Left colon (tissue), 2 donors: ENCODE data around the gene NAV2. TPM values are rescaled to one million over a fixed set of nuclear protein-coding genes. Genes with fewer than 3 reads are reported as not detected.
"Not testable (repeated sequence)": the region's sequence is repeated elsewhere in the genome, so short reads cannot be mapped to it uniquely, and the experiment has no call there.

Experiments used
- ATAC-seq: fragments of 200-7000 bp; cut with Tn5 transposase; one replicate; pipeline ENCODE4 v1.9.1; 2020; ENCODE audit warnings: mild to moderate bottlenecking, moderate library complexity
- DNase-seq, 2 donors: peaks; one replicate each; pipeline ENCODE4 v3.0.0-alpha.2; 2020
- intact Hi-C, 2 donors: fragments of 100-400 bp; cut with DNase I in 1 of 2; cut with micrococcal nuclease in 1 of 2; formaldehyde crosslinking; loops; one replicate each; pipeline versions ENCODE4 v1.11.2 to v1.14.0; 2022; cut with DNase I, micrococcal nuclease
- total RNA-seq, 2 donors: library from RNA; stranded (reverse); fragmentation: NEBNext Ultra II Directional; extraction: Animal tissue kit (Norgen Biotek cat#: 25700); gene quantifications; one replicate each; pipeline ENCODE4 v1.2.1, GENCODE V29; 2021
- donor health status: DM: no; HTN: no; CAD: no.
- donor health status: DM: yes; HTN: yes; CAD: no.

Gene NAV2
- total RNA-seq, 2 donors from 2014 or later = 16.1 to 21.7 TPM

DNA sequence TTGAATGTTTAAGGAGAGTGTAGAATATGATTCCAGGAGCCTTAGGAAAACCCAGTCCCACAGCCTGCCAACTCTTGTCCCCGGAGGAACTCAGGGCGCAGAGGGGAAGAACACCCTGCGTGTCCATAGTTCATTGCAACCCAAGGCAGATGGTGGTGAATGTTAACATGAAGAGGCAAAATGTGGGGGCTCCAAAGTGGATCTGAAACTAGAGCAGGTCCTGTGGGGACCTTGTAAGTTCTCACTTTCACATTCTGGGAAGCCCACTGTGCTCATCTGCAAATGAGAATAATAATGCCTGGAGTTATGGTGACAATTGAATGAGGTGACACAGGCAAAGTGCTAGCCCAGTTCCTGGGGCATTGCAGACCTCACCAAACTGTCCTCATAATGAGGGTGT lies 246.6 kb downstream of the NAV2 start:
- ATAC-seq (no peak), DNase-seq (no peak)
- intact Hi-C loops = loop anchor here in 1 of 2 donors (10.0 kb wide), 1 partner anchor 156 kb away; no protein-coding TSS in a partner anchor

DNA sequence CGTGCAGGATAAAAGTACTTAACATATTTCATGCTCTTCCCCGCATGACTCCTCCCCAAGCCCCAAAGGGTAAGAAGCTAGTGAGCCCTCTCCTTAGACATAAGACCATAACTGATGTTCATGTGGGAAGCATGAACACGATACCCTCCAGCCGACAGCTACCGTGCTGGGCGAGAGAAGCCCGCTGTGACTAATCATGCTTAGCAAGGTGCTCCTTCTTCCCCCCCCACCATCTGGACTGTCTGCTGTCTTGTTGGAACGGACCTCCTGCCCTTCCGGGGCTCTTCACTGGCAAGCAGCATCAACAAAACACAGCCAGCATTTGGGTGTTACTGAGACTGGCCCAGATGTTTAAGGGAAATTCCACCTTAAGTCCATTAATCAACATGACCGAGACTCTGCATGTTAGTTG lies 247.0 kb downstream of the NAV2 start:
- ATAC-seq = no peak

DNA sequence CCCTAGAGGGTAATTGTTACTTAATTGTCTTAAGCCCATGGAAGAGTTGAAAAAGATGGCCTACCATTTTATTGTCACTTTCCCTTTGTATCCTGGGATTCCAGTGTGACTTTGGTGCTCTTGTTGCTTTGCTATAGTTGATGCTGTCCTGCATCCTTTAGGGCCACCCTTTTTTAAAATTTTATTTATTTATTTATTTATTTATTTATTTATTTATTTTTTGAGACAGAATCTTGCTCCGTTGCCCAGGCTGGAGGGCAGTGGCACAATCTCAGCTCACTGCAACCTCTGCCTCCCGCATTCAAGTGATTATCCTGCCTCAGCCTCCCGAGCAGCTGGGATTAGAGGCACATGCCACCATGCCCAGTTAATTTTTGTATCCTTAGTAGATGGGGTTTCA lies 247.8 kb downstream of the NAV2 start:
- ATAC-seq, DNase-seq, intact Hi-C loops: not testable (repeated sequence)

More for the DNA sequence above, 247.0 kb downstream of the NAV2 start:
- intact Hi-C loops = loop anchor here in 1 of 2 donors (10.0 kb wide), 1 partner anchor 155 kb away; no protein-coding TSS in a partner anchor
- DNase-seq = no peak

DNA sequence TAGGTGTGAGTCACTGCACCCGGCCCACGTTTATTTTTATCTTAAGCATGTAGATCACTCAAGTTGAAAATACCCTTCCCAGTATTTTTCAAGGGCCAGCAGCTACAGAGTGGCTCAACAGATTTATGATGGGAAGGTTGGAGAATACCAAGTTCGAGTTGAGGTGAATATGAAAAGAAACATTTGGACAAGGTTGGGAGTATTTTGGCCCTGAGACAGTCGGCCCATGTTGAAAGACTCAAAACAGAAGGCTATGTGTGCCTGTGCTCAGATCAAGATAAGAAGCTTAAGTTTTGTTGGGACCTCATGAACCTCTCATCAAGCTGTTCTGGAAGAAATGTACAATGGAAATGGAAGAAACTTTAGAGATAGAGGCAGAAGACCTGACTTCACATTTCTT lies 248.6 kb downstream of the NAV2 start:
- DNase-seq (no peak), ATAC-seq (no peak)
- intact Hi-C loops = no loop called here

DNA sequence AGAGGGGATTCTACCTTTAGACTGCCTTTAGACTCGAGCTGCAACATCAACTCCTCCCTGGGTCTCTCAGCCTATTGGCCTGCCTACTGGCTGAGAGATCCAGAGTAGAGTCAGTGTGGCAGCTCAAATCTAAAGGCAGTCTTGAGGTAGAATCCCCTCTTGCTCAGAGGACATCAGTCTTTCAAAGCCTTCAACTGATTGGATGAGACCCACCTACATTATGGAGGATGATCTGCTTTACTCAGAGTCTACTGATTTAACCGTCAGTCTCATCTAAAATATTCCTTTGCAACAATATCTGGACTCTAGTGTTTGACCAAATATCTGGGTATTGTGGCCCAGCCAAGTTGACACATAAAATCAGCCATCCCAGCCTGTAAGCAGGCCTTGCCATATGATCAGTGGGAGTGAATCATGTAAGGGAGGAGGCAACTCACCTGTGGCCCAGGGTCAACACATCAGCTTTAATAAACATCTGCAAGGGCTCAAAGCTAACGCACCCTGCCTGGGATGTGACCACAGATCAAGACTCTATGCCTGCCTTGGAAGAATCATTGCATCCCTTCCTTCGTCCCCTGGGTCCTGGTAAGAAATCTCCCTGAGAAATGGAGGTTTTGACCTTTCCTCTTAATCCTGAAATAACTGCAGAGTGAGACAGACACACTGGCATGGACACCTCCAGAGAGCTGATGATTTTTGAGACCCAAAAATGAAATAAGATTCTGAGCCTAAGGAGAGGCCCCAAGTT lies 249.6 kb downstream of the NAV2 start:
- intact Hi-C loops = no loop called here
- ATAC-seq (no peak), DNase-seq (no peak)

DNA sequence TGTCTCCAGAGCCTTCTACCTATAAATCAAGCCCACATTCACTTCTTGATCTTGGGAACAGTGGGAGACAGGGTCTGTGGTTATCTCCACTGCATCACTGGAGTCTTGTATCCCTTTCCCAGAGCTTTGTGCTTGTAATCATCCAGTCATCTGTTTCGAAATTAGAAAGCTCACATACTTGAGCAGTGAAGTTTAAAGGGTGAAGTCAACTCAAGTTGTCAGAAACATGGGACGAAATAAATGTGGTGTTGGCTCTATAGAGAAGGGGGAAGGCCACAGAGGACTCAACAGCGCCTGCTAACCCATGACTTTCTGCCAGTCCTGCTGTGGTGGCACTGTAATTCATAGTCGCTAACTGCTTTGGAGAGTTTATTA lies 250.2 kb downstream of the NAV2 start:
- no peak for ATAC-seq
- DNase-seq = no peak
- intact Hi-C loops = no loop called here

DNA sequence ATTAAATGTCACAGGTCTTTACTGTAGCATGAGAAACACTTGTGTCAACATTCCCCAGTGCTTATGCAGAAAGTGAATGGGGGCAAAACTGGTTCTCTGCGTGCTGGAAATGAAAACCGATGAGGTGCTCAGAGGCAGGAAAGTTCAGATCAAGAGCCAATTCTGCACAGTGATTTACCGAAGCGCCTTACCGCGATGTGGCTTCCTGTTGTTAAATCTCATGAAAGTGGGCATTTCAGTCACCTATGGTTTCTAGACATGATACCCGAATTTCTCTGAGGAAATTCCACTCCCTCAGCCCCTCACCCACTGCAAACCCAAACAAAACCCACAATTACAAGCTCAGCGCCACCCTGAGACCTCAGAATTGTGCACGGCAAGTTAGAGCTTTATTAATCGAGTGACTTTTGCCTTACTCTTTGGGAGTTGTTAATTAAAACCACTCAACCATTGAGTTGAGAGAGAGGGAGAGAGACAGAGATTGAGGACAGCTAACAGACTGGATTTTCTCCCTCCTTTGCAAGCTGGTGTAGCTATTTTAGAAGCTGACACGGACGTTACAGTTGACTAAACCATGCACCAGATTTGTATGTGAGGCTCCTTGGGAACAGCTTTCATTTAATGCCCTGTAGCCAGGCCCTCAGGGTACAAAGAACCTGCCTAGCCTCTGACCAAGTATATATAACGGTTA lies 251.2 kb downstream of the NAV2 start:
- ATAC-seq = no peak

DNA sequence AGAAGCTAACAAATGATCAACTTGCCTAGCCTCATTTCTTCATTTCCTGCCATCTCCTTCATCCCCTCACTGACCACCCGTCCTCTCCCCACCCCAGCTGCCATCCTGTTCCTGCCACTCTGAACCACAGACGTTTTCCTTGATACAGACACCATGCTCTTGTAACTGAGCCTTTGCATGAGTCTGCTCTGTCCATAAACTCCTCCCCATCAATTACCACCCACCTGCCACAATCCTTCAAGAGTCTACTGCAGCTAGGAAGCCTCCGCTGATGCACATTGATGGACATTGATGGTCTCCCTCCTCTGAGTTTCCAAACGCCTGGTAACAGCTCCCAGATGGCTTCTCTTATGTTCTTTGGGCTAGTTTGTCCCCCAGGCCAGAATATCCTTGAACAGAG lies 253.8 kb downstream of the NAV2 start:
- ATAC-seq (no peak), DNase-seq (no peak)
- intact Hi-C loops = no loop called here

More for the DNA sequence above, 251.2 kb downstream of the NAV2 start:
- intact Hi-C loops = no loop called here
- DNase-seq = no peak

DNA sequence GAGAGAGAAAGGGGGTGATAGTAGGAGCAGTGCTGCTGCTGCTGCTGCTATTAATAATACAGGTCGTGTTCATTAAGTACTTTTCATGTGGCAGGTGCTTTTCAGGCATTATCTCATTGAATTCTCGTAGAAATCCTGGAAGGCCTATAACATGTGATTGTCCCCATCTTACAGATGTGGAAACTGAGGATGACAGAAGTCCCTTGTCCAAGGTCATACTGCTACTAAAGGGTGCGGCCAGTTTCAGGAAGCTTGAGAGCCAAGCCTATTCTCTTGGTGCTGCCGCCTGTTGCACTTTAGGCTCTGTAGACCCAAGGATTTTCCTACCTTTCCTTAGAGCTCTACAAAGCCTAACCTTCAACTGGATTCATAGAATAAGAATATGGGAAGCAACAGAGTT lies 254.3 kb downstream of the NAV2 start:
- ATAC-seq (no peak), DNase-seq (no peak)
- intact Hi-C loops = no loop called here

DNA sequence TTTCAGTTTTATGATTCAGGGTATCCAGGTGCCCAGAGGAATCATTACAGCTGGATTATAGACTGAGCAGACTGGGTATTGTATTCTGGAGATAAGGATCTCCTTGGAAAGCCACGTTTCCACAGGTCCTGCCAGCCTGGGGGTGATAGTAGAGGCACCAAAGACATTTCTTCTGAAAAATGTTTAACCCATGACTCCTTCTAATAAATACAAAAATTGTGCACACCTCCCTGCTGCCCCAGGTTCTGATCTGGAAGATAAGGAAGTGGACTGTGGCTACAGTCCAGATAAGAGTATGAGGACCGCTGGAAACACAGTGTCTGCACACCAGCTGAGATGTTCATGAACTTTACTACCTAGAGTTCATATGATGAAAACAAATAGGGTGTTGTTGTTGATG lies 255.2 kb downstream of the NAV2 start:
- DNase-seq (no peak), ATAC-seq (no peak)
- intact Hi-C loops = no loop called here

DNA sequence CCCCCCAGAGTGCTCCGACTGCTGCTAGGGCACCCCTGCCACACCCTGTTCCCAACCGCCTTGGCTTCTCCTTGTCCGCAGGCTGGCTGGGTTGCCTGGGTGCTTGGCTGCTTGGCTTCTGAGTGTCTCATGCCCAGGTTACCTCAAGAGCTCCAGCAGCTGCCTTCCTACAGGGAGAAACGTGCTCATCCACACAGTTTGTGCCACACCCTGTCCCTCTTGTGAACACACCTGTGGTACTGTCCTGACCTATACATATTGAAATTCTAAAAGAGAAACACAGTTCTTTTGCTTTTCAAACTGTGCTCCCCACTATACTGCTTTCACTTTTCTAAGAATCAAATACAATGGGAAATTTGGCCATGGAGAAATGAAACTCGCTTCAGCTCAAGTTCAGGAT lies 256.2 kb downstream of the NAV2 start:
- ATAC-seq (no peak), DNase-seq (no peak)
- intact Hi-C loops = no loop called here

DNA sequence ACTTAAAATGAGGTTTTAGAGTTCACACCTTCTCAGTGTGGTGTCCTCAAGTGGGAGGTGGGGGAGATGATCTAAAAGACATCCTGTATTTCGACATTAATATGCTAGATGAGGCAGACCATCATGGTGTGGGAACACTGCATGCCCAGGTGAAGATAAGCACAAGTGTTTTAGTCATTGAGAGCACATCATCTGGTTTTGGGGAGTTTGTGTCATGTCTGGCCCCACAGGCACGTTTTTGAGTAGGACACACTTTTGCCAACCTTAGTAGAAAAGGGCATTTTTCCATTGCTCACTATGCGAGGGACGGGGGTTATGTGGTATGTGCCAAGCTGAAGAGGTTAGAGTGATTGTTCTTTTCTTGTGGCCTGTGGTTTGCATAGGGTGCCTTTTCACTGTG lies 258.3 kb downstream of the NAV2 start:
- intact Hi-C loops = no loop called here
- no peak for DNase-seq
- ATAC-seq = no peak

DNA sequence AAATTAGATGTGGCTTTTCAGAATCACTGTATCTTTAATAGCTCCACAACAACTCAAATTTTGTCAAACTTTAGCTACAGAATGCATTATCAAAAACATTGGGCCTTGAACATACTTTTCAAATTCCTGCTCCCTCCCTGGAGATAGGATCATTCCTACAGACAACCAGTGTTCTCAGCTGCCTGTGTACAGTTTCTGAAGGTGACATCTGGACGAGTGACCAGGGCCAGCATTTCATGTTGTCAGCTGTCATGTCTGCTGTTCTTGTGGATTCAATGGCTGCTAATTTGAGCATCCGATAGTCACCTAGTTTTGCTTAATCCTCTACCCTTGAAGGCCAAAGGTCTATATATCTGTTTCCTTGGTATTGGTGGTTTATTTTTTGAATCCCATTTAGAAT lies 259.5 kb downstream of the NAV2 start:
- ATAC-seq (no peak), DNase-seq (no peak)
- intact Hi-C loops = no loop called here

DNA sequence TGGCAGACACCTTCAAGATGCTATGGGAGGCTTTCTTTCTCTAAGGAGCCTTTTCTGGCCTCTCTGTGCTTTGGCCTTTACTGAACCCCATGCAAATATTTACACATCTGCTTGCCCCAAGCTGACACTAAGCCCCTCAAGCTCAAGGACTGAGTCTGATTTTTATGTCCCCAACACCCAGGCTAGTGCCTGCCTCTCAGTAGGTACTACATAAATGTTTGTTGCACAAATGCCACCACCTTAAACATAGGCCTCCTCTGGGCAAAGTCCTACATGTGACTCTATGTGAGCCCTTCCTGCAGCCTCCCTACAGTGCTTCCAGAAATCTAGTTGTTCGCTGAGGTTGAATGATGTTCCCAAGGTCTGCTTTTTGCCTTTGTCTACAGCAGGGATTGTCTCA lies 260.0 kb downstream of the NAV2 start:
- DNase-seq = no peak
- no peak for ATAC-seq
- intact Hi-C loops = no loop called here

DNA sequence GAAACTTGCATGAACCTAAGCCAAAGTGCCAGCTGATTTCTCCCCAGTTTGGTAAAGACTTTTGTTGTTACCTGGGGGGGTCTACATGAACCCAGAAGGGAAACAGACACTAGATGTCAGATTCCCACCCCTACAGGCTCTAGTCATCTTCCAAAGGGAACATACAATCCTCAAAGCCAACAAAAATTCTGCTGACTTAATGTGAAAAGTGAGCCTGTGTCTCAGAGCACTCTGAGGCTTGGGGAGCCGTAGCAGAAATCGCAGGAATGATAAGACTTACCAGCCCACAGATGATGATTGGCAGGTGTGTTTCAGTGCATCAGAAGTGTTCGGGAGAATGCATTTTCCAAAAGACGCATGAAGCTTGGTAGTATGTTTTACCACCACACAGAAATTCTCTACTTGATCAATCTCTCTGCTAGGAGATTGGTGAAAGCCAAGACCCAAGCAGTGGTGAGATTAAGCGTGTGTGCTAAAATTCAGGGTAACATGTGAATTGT lies 260.5 kb downstream of the NAV2 start:
- intact Hi-C loops = no loop called here
- DNase-seq (no peak), ATAC-seq (no peak)

DNA sequence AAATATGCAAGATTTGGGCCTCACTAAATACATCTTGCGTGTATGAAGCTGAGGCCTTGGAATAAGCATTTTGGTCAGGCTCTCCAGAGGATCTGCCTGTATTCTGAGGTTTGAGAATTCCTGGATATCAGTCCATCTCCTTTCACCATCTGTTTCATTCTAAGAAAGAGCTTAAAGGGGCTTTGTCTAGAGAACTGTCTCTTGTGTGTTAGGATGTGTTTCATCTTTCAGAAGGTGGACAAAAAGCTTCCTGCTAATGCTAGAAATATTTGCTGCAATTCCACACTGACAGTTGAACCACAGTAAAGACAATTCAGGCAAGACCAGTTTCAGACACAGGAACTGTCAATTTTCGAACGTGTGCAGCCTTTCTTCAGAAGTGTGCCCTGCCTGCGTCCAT lies 262.2 kb downstream of the NAV2 start:
- DNase-seq (no peak), ATAC-seq (no peak)
- intact Hi-C loops = no loop called here

DNA sequence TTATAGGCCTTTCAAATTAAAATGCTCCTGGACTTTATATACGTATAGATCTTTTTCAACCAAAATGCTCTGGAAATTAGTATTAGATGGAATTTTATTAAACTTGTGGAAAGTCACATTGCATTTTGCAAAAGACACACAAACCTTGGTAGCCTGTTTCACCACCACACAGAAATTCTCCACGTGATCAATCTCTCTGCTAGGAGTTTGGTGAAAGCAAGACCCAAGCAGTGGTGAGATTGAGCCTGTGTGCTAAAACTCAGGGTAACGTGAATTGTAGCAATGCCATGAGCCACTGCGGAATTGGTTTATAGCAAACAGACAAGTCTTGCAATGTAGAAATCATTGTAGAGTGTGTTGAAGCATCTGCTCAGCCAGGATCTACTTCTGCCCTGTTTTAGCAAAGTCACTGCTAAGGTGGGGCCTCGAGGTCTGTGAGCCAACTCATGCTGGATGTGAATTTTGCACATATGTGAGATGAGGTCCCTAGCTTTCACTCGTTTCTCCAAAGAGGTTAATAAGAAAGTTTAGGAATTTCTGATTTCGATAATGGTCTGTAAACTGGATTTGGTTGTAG lies 262.9 kb downstream of the NAV2 start:
- intact Hi-C loops = no loop called here
- no peak for DNase-seq

DNA sequence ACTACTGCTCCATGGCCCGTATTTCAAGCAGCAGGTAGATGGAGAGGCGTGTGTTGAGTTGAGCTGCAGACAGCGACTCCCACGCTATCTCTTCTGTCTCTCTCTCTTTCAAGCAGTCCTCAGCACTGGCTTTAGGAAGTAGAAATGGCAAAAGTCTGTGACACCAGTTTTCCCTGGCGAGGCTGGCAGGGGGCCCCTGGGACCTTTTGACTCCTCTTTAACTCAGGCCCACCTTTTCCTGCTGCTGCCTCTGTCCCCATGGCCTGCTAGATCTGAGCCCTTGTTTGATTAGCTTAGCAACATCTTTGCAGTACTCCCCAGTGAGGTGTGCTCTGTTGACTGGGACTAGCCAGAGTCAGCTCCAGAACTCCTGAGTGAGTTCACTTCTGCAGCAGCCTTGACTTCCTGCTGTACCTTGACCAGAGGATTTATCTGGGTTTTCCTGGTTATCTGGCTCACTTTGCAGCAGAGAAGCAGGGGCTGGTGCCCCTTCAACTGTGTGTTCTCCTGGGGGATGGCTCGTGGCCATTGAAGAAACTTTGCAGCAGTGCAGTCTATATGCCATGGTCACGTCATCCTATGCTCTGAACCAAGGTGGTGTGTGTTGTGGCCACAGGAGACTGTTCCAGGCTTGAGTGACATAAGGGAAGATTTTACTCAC lies 263.8 kb downstream of the NAV2 start:
- no peak for DNase-seq
- intact Hi-C loops = no loop called here
- ATAC-seq = peak; percentile 38

More for the DNA sequence above, 262.9 kb downstream of the NAV2 start:
- ATAC-seq = no peak

DNA sequence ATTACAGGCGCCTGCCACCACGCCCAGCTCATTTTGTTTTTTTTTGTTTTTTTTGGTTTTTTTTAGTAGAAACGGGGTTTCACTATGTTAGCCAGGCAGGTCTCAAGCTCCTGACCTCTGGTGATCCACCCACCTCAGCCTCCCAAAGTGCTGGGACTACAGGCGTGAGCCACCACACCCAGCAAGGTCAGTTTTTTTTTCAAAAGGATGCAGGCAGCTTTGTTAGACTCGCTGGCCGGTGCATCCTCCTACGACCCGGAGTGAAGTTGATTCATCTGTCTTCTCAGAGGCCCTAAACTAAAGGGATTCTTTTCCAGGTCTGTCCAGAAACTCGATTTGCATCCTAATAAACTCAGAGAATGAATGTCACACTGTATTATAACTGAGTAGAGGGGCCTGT lies 265.3 kb downstream of the NAV2 start:
- intact Hi-C loops = no loop called here
- DNase-seq (no peak), ATAC-seq (no peak)
